NCI-H748 treated with DMSO at 0.1 percent for 48 hours (cell line): ENCODE results near the gene TENT5D.
"Not testable (repeated sequence)": the region's sequence is repeated elsewhere in the genome, so short reads cannot be mapped to it uniquely, and the experiment has no call there.

Experiments
- DNase-seq: peaks from one replicate; lab custom pipeline; 2025; lab: John Stamatoyannopoulos, UW

Gene TENT5D

DNA sequence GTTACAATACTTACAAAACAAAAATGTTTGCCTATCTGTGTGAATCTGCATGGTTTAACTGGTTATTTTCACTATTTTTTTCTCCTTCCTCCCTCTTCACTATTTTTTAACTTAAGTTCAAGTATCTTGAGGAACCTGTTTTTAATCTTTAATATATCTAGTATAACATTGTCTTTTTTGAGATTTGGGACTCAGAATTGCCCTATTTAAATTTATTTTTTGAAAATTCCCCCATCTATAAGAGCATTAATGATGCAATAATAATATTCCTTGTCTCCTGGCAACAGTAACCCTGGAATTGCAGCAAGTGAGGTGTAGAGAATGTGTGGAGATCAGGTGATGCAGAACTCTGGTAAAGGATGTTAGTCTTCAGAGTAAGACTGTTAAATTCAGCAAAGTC is at the start of gene TENT5D:
TSS of gene TENT5D (plus strand) at position 301 of the 400 bp plus-strand sequence. CDS start 22,093 bp downstream, outside the sequence.
- no peak for DNase-seq

GRCh38 chrX:80385651-80386050 is 34.6 kb upstream of the TENT5D start:
- not testable (repeated sequence) for DNase-seq

- no peak for DNase-seq
These were observed 32.0 kb upstream of the TENT5D start for GRCh38 chrX:80388206-80388605.

GRCh38 chrX:80412042-80412441 is 8.2 kb upstream of the TENT5D start:
- no peak for DNase-seq

- DNase-seq = no peak
These were observed 2.8 kb downstream of the TENT5D start for GRCh38 chrX:80423000-80423399.

GRCh38 chrX:80423744-80424143 is 3.5 kb downstream of the TENT5D start:
- DNase-seq = no peak

DNA sequence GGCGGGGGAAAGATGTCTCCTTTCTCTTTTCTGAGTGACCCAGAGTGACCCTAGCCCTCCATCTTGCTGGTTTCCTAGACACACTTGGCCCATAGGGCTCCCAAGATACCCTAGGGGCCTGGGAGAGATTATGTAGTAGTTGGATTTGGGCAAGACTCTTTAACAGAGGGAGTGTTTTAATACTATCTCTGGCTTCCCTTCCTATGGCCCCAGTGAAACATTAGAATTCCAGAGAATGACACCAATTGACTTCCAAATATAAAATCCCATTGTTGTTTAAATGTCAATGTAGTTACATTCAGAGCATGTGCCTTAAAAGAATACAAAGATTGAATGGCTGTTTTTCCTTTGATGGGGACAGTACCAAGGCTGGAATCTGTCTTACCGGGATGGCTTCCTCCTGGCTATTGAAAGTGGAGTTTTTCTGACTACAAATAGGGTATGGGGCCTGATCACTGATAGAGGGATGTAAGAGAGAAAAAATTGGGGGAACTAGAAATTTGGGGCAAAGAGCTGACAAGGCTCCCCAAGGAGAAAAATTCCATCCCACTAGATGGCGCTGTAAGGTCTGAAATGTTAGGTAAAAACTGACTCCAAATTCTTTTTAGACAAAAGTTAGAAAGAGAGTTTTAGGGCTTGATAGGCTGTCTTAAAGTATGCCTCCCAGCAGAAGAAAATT is 10.7 kb downstream of the TENT5D start:
- DNase-seq = no peak

DNA sequence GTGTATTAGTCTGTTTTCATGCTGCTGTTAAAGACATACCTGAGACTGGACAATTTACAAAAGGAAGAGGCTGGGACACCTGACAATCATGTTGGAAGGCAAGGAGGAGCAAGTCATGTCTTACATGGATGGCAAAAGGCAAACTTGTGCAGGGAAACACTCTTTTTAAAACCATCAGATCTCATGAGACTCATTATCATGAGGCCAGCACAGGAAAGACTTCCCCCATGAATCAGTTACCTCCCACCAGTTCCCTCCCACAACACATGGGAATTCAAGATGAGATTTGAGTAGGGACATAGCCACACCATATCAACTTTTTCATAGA is 11.2 kb downstream of the TENT5D start:
- DNase-seq = no peak

DNA sequence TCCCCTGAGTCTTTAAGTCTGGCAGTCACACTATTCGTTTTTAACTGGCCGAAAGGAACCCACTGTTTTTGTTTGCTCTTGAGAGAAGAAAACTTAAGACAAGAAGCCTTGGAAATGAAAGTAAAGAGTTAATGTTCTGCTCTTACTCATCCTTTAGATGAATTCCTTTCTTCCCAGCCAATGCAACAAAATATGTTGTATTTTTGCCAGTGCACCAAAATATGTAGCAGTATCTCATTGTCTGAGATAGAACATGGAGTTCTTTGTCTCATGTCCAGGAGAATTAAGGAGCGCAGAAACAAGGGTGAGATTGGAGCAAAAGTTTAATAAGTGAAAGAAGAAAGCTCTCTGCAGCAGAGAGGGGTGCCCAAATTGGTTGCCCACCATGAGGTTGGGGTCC is 12.2 kb downstream of the TENT5D start:
- no peak for DNase-seq

DNA sequence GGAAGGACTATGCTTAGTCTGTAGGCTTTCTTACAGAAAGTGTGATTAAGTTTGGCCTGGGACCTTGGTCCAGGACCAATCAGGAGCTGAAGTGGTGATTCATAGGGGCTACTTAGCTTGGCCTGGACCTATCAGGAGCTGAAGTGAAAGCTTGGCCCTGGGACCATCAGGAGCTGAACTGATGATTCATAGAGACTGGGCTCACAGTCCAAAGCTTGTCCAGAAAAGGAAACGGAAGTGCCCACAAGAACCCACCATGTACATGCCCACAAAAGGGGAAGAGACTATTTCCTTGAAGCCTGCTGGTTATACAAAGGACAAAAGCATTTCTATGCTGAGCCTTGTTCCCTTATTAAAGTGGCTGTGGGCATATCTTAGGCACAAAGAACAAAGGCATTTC is 12.6 kb downstream of the TENT5D start:
- DNase-seq = no peak

- not testable (repeated sequence) for DNase-seq
These were observed 47.9 kb downstream of the TENT5D start for GRCh38 chrX:80468166-80468565.

GRCh38 chrX:80471582-80471981 is 51.3 kb downstream of the TENT5D start:
- DNase-seq = no peak

GRCh38 chrX:80485543-80485942 is 65.3 kb downstream of the TENT5D start:
- no peak for DNase-seq

DNA sequence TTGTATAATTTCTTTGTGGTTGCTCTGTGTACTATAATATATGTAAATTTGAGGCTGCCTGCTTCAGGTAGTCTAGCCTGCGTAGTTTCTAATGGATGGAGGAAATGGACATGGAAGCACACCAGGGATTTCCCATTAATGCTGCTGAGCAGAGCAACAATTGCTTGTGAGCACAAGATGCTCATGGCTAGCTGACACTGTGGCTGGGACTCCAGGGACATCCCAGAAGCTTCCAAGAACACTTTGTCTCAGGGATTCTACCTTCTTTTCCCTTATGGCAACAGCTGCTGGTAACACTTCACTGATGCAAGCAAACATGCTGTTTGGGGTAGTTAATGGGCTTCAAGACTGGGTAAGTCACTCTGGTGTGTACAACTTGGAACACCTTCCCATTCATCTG is 66.1 kb downstream of the TENT5D start:
- DNase-seq = no peak

DNA sequence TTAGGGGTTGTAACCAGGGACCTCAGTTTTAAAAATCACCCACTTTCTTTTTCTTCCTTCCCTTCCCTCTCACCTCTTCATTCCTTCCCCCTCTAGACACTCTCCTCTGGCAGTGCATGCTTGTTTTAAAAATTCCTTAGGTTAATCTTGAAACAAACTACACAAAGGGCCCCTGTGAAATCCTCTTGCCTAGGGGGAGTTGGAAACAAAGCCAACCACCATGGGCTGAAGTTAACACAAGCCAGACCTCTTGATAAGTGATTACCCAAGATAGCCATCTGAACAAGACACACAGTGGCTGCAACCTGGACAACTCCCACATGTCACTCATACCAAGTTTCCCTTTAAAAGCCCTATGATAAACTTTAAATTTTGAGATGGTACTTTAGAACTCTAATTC is 68.9 kb downstream of the TENT5D start:
- DNase-seq = no peak
